Measurements from ENCODE around the gene PPFIBP2.
"Not testable (repeated sequence)": the region's sequence is repeated elsewhere in the genome, so short reads cannot be mapped to it uniquely, and the experiment has no call there.

GRCh38 chr11:7517743-7518142 is 3.9 kb downstream of the PPFIBP2 start:
- TF ChIP-seq CTCF, EZH2phosphoT487 (IDR thresholded peaks at IDR 0.05): not testable (repeated sequence)

Data from neural progenitor cell (in vitro differentiated cells).